Adrenal gland (tissue), 5 donors: Measurements from ENCODE around the gene L3MBTL2.

Source experiments
- POLR2A ChIP-seq, 2 donors: fragments of 450-650 bp; IDR thresholded peaks; one replicate each; pipeline ENCODE4 v1.6.1; 2017; ENCODE audit warnings: antibody characterized with exemption in 2 of 2, mild to moderate bottlenecking in 2 of 2, moderate library complexity in 1 of 2
- TF ChIP-seq, protein P1 (sequence below), 6 experiments: fragments of 450-650 bp in 4 of 6; fragments of 200-600 bp in 2 of 6; sonication (generic) in 1 of 6; IDR thresholded peaks; 1 replicate in 5 of 6; 2 replicates in 1 of 6; pipeline versions ENCODE4 v1.5.1 to v1.8.0; 2016 to 2021; ENCODE audit warnings: antibody characterized with exemption in 6 of 6, mild to moderate bottlenecking in 2 of 6, moderate library complexity in 1 of 6
- donor health status: DM: no; HTN: no; CAD: no.

DNA sequence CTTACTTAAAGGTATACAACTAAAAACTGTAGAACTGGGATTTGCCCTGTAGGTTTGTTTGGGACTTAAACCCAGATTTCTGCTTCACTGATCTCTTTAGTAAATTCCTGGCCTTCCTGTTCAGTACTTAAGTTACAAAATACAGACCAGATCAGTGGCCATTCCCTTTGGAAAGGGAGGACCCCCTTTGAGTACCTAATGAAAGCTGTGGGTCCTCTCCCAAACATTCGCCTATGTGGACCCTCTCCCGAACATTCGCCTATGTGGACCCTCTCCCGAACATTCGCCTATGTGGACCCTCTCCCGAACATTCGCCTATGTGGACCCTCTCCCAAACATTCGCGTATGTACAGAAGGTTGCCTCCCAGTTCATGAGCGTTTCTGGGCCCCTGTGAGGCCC lies 10.3 kb downstream of the L3MBTL2 start:
- TF ChIP-seq, protein P1, sequence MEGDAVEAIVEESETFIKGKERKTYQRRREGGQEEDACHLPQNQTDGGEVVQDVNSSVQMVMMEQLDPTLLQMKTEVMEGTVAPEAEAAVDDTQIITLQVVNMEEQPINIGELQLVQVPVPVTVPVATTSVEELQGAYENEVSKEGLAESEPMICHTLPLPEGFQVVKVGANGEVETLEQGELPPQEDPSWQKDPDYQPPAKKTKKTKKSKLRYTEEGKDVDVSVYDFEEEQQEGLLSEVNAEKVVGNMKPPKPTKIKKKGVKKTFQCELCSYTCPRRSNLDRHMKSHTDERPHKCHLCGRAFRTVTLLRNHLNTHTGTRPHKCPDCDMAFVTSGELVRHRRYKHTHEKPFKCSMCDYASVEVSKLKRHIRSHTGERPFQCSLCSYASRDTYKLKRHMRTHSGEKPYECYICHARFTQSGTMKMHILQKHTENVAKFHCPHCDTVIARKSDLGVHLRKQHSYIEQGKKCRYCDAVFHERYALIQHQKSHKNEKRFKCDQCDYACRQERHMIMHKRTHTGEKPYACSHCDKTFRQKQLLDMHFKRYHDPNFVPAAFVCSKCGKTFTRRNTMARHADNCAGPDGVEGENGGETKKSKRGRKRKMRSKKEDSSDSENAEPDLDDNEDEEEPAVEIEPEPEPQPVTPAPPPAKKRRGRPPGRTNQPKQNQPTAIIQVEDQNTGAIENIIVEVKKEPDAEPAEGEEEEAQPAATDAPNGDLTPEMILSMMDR (IDR thresholded peaks at IDR 0.05) = no peak
- TF ChIP-seq POLR2A (IDR thresholded peaks at IDR 0.05) = no peak
